GM12892 (cell line): Measurements from ENCODE around the gene RPL35A.

ENCODE experiments used
- POLR2A ChIP-seq: IDR thresholded peaks from 2 replicates; pipeline ENCODE4 v1.6.1; 2011; ENCODE audit warnings: low read depth, low read length, control low read depth
- POLR2AphosphoS5 ChIP-seq: IDR thresholded peaks from 2 replicates; pipeline ENCODE4 v1.6.1; 2011; ENCODE audit warnings: low read depth, low read length, control low read depth

DNA sequence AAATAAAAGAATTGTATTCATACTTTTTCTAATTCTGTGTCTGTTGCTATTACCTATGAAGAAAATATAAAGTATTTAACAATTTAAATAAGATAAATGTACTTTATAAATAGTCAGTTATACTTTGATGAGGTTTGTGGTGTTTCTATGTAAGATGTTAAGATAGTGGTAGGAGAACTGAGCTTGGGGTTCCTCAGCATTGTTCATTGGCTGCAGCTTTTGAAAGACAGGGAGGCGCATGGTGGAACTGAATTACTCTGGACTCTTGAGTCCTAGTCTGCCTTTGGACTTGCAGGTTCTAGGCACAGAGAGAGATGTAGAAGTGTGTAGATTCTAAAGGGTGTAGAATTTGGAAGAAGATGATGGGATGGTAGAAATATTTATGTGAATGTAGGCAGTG is 33.1 kb downstream of the RPL35A start:
- TF ChIP-seq POLR2AphosphoS5 (no peak), POLR2A (no peak)
